H9 (cell line): ENCODE data around the gene KNSTRN. TPM values are rescaled to one million over a fixed set of nuclear protein-coding genes. Genes with fewer than 3 reads are reported as not detected.

Source experiments
- DNase-seq: peaks from one replicate; pipeline ENCODE4 v3.0.0-alpha.2; 2017
- H2AFZ ChIP-seq: one replicate; pipeline ENCODE4 v1.6.1; 2013; ENCODE audit warnings: mild to moderate bottlenecking, low read length, control low read depth, moderate library complexity
- H2AK5ac ChIP-seq: 2 replicates; pipeline ENCODE4 v1.6.1; 2013; ENCODE audit warnings: low read length, control low read depth, mixed read lengths; ENCODE audit not compliant: insufficient read length
- H2BK120ac ChIP-seq: one replicate; pipeline ENCODE4 v1.6.1; 2013; ENCODE audit warnings: low read depth, mild to moderate bottlenecking, low read length, control low read depth, inconsistent platforms; ENCODE audit not compliant: poor library complexity, severe bottlenecking
- H2BK12ac ChIP-seq: 2 replicates; pipeline ENCODE4 v1.6.1; 2013; ENCODE audit warnings: low read length, control low read depth, mixed read lengths, low read depth; ENCODE audit not compliant: insufficient read length
- H2BK15ac ChIP-seq: 2 replicates; pipeline ENCODE4 v1.6.1; 2013; ENCODE audit warnings: low read depth, low read length, control low read depth
- H2BK20ac ChIP-seq: one replicate; pipeline ENCODE4 v1.6.1; 2013; ENCODE audit warnings: low read depth, mild to moderate bottlenecking, low read length, control low read depth, inconsistent platforms; ENCODE audit not compliant: poor library complexity, severe bottlenecking
- H2BK5ac ChIP-seq: 2 replicates; pipeline ENCODE4 v1.6.1; 2013; ENCODE audit warnings: low read length, control low read depth, mixed read lengths; ENCODE audit not compliant: insufficient read length
- H3K14ac ChIP-seq: 2 replicates; pipeline ENCODE4 v1.6.1; 2013; ENCODE audit warnings: low read length, control low read depth; ENCODE audit not compliant: insufficient read depth
- H3K18ac ChIP-seq: 2 replicates; pipeline ENCODE4 v1.6.1; 2013; ENCODE audit warnings: low read depth, mild to moderate bottlenecking, mixed read lengths, low read length, control low read depth; ENCODE audit not compliant: insufficient read length
- H3K23ac ChIP-seq: 2 replicates; pipeline ENCODE4 v1.6.1; 2013; ENCODE audit warnings: low read length, control low read depth, mixed read lengths, low read depth; ENCODE audit not compliant: insufficient read length
- H3K23me2 ChIP-seq: 2 replicates; pipeline ENCODE4 v1.6.1; 2013; ENCODE audit warnings: low read depth, mild to moderate bottlenecking, mixed read lengths, low read length, control low read depth; ENCODE audit not compliant: insufficient read length, poor library complexity, severe bottlenecking
- H3K27ac ChIP-seq: 2 replicates; pipeline ENCODE4 v1.5.1; 2013; ENCODE audit warnings: low read length, control low read depth, mixed read lengths, low read depth; ENCODE audit not compliant: insufficient read length
- H3K27me3 ChIP-seq: 2 replicates; pipeline ENCODE4 v1.6.1; 2013; ENCODE audit warnings: low read length, control low read depth, inconsistent platforms; ENCODE audit not compliant: insufficient read depth
- H3K4ac ChIP-seq: 2 replicates; pipeline ENCODE4 v1.6.1; 2013; ENCODE audit warnings: low read depth, mild to moderate bottlenecking, control low read depth, inconsistent platforms, low read length, moderate library complexity
- H3K4me1 ChIP-seq: 2 replicates; pipeline ENCODE4 v1.6.1; 2013; ENCODE audit warnings: low read length, control low read depth, inconsistent platforms; ENCODE audit not compliant: insufficient read depth
- H3K4me2 ChIP-seq: 2 replicates; pipeline ENCODE4 v1.6.1; 2013; ENCODE audit warnings: low read length, control low read depth, mixed read lengths; ENCODE audit not compliant: insufficient read length, insufficient read depth
- H3K56ac ChIP-seq: 2 replicates; pipeline ENCODE4 v1.6.1; 2013; ENCODE audit warnings: low read depth, mild to moderate bottlenecking, mixed read lengths, low read length, control low read depth; ENCODE audit not compliant: insufficient read length
- H3K79me1 ChIP-seq: 2 replicates; pipeline ENCODE4 v1.6.1; 2013; ENCODE audit warnings: low read depth, mild to moderate bottlenecking, moderate library complexity, low read length, control low read depth, inconsistent platforms; ENCODE audit not compliant: insufficient read depth, poor library complexity, severe bottlenecking
- H3K79me2 ChIP-seq: 2 replicates; pipeline ENCODE4 v1.6.1; 2013; ENCODE audit warnings: low read length, control low read depth, inconsistent platforms; ENCODE audit not compliant: insufficient read depth
- H3K9ac ChIP-seq: 2 replicates; pipeline ENCODE4 v1.6.1; 2013; ENCODE audit warnings: low read length, control low read depth, mixed read lengths; ENCODE audit not compliant: insufficient read length; ENCODE audit errors: extremely low read depth
- H3K9me3 ChIP-seq: one replicate; pipeline ENCODE4 v1.6.1; 2013; ENCODE audit warnings: low read depth, low read length, inconsistent platforms; ENCODE audit not compliant: control insufficient read depth
- H3T11ph ChIP-seq: one replicate; pipeline ENCODE4 v1.6.1; 2013; ENCODE audit warnings: mild to moderate bottlenecking, low read length, control low read depth, inconsistent platforms
- H4K20me1 ChIP-seq: one replicate; pipeline ENCODE4 v1.6.1; 2013; ENCODE audit not compliant: control insufficient read depth, insufficient read length, insufficient read depth
- H4K5ac ChIP-seq: 2 replicates; pipeline ENCODE4 v1.6.1; 2013; ENCODE audit warnings: low read depth, mild to moderate bottlenecking, mixed read lengths, low read length, control low read depth; ENCODE audit not compliant: insufficient read length
- H4K8ac ChIP-seq: replicated peaks from 2 replicates; pipeline ENCODE4 v1.6.1; 2013; ENCODE audit warnings: low read length, control low read depth, mixed read lengths, low read depth; ENCODE audit not compliant: insufficient read length
- H4K91ac ChIP-seq: 2 replicates; pipeline ENCODE4 v1.6.1; 2013; ENCODE audit warnings: low read depth, mild to moderate bottlenecking, moderate library complexity, mixed read lengths, low read length, control low read depth; ENCODE audit not compliant: insufficient read length
- H3K27ac Mint-ChIP-seq, 3 experiments: 2 replicates in 2 of 3; 3 replicates in 1 of 3; pipeline ENCODE4 v1.8.0; 2020 to 2021; ENCODE audit warnings: mixed read lengths in 3 of 3, mild to moderate bottlenecking in 1 of 3, moderate library complexity in 1 of 3
- H3K27me3 Mint-ChIP-seq: 2 replicates; pipeline ENCODE4 v1.8.0; 2021; ENCODE audit warnings: low read depth, mild to moderate bottlenecking, moderate library complexity, mixed read lengths
- H3K36me3 Mint-ChIP-seq, 3 experiments: 2 replicates in 2 of 3; 3 replicates in 1 of 3; pipeline ENCODE4 v1.8.0; 2020 to 2021; ENCODE audit warnings: low read depth in 3 of 3, mixed read lengths in 3 of 3; ENCODE audit not compliant: insufficient read depth in 1 of 3
- H3K4me1 Mint-ChIP-seq, 2 experiments: 2 replicates each; pipeline ENCODE4 v1.8.0; 2020; ENCODE audit warnings: mixed read lengths in 2 of 2
- H3K4me3 Mint-ChIP-seq, 2 experiments: 2 replicates in 1 of 2; 3 replicates in 1 of 2; pipeline ENCODE4 v1.8.0; 2020 to 2021; ENCODE audit warnings: mild to moderate bottlenecking in 2 of 2, mixed read lengths in 2 of 2, moderate library complexity in 1 of 2
- H3K9me3 Mint-ChIP-seq, 2 experiments: 2 replicates in 1 of 2; 3 replicates in 1 of 2; pipeline ENCODE4 v1.8.0; 2020; ENCODE audit warnings: mild to moderate bottlenecking in 2 of 2, mixed read lengths in 2 of 2, moderate library complexity in 1 of 2
- CTCF ChIP-seq: fragments of 200-600 bp; sonication (generic); conservative IDR thresholded peaks from 3 replicates; pipeline ENCODE4 v1.8.0; 2021; ENCODE audit warnings: antibody characterized with exemption, mild to moderate bottlenecking
- WGBS: extraction: QIAGEN DNeasy Blood & Tissue Kit; methylation state at CpG from one replicate; pipeline ENCODE4 v1.1.7; 2013; ENCODE audit warnings: missing lambda C conversion rate, low lambda C conversion rate, mixed read lengths; ENCODE audit not compliant: insufficient read length; ENCODE audit errors: extremely low coverage; 5-methylcytosine and 5-hydroxymethylcytosine counted together
- total RNA-seq: library from RNA; stranded (reverse); gene quantifications from 2 replicates; pipeline ENCODE4 v1.2.1, GENCODE V29; 2021

KNSTRN gene
- total RNA-seq, 1 experiment from 2014 or later, result 53.9 TPM

- DNase-seq, result no peak
- Histone ChIP-seq H3K18ac (no peak overlapping the region), H3K56ac (no peak overlapping the region), H3K27me3 (peaks cover 11% of the 10 kb centered on the region; the same call in 1 of the 2 replicates), H2BK20ac (no peak overlapping the region), H2AFZ (no peak overlapping the region), H3T11ph (no peak overlapping the region), H2BK12ac (no peak overlapping the region), H3K79me2 (no peaks in the 10 kb centered on the region), H3K4ac (no peak overlapping the region), H2BK5ac (no peak overlapping the region), H3K23me2 (peaks cover 47% of the 10 kb centered on the region), H2BK15ac (no peak overlapping the region), H3K79me1 (no peaks in the 10 kb centered on the region), H3K23ac (no peak overlapping the region), H3K9me3 (no peaks in the 10 kb centered on the region), H3K4me2 (peak overlapping the region; percentile 80), H4K91ac (no peak overlapping the region), H3K9ac (no peak overlapping the region), H3K27ac (no peak overlapping the region), H2BK120ac (no peak overlapping the region), H3K4me1 (peaks cover 8% of the 10 kb centered on the region), H2AK5ac (no peak overlapping the region), H4K5ac (no peak overlapping the region), H4K20me1 (no peaks in the 10 kb centered on the region), H3K14ac (no peak overlapping the region), H4K8ac (no peak overlapping the region)
- no peaks in the 10 kb centered on the region; a peak in 1 of 5 replicates for H3K9me3 Mint-ChIP-seq
- peak overlapping the region; percentile 55 to 78 for H3K4me3 Mint-ChIP-seq
- H3K36me3 Mint-ChIP-seq, result no peaks in the 10 kb centered on the region; a peak in 1 of 7 replicates
- peaks cover 41 to 43% of the 10 kb centered on the region in 2 experiments for H3K4me1 Mint-ChIP-seq
- WGBS, result no CpG with 5 or more reads among the region's 15 CpGs
- H3K27ac Mint-ChIP-seq, result peak overlapping the region in 1 of 3 experiments; percentile 6; a peak in 1 of 7 replicates
- TF ChIP-seq CTCF, result no peak
- peaks cover 51% of the 10 kb centered on the region for H3K27me3 Mint-ChIP-seq
Observed at GRCh38 chr15:40435710-40436089, 53.2 kb downstream of the KNSTRN start.
